ENCODE results near the gene MLEC. TPM values are rescaled to one million over a fixed set of nuclear protein-coding genes. Genes with fewer than 3 reads are reported as not detected.
A peak's percentile ranks its signal among the peaks of the same experiment; 100 is the strongest.

The MLEC gene
- total RNA-seq, 2 experiments from 2014 or later = 69.7 to 101 TPM

DNA sequence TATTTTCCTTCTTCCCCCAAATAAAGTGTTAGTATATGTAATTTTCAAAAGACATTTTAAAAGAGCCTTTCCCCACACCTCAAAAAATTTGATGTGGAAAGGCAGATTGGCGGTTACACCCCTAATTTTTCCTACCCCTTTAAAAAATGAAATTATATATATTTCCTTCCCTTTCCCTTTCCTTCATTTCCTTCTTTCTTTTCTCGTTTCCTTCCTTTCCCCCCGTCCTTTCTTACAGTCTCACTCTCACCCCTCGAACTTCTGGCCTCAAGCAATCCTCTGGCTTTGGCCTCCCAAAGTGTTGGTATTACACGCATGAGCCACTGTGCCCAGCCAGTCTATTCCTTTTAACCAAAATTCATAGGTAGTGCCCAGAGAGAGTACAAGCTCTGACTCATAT, 19.1 kb downstream of the MLEC start:
- no peak overlapping the region for H3K4me2 ChIP-seq (ENCODE audit: low read length)
- no peak overlapping the region for H3K27ac ChIP-seq (ENCODE audit: low read depth, low read length, poor library complexity, severe bottlenecking)
- no peaks in the 10 kb centered on the region for H4K20me1 ChIP-seq (ENCODE audit: insufficient read depth, low read length)
- H3K4me3 ChIP-seq (ENCODE audit: low read depth, low read length, poor library complexity, severe bottlenecking) = no peak overlapping the region
- no TSS peak for BruUV-seq (replicated peaks)
- H2AFZ ChIP-seq (ENCODE audit: low read length) = no peak overlapping the region
- H3K79me2 ChIP-seq (ENCODE audit: insufficient read depth, low read depth, low read length) = no peaks in the 10 kb centered on the region; the same call in 1 of the 2 replicates
- TF ChIP-seq, protein P1, sequence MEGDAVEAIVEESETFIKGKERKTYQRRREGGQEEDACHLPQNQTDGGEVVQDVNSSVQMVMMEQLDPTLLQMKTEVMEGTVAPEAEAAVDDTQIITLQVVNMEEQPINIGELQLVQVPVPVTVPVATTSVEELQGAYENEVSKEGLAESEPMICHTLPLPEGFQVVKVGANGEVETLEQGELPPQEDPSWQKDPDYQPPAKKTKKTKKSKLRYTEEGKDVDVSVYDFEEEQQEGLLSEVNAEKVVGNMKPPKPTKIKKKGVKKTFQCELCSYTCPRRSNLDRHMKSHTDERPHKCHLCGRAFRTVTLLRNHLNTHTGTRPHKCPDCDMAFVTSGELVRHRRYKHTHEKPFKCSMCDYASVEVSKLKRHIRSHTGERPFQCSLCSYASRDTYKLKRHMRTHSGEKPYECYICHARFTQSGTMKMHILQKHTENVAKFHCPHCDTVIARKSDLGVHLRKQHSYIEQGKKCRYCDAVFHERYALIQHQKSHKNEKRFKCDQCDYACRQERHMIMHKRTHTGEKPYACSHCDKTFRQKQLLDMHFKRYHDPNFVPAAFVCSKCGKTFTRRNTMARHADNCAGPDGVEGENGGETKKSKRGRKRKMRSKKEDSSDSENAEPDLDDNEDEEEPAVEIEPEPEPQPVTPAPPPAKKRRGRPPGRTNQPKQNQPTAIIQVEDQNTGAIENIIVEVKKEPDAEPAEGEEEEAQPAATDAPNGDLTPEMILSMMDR (conservative IDR thresholded peaks at IDR 0.05; ENCODE audit: low read length) = no peak
- no peak for TF ChIP-seq EZH2phosphoT487 (IDR thresholded peaks at IDR 0.05; ENCODE audit: borderline replicate concordance, low read depth, low read length)
- DNase-seq (ENCODE audit: low spot score) = no peak
- no peaks in the 10 kb centered on the region for H3K9me2 ChIP-seq (ENCODE audit: insufficient read depth, low read length)
- ChIA-PET POLR2A (interaction anchor here (0.6 kb wide), 1 partner anchor 17 kb away, joined by 4 read pairs; no protein-coding TSS in a partner anchor), CTCF (ENCODE audit: unreplicated experiment) (no interaction called here)
- intact Hi-C loops (cut with micrococcal nuclease; ENCODE audit: unreplicated experiment) = no loop called here
- peaks cover 7% of the 10 kb centered on the region for H3K4me1 ChIP-seq (ENCODE audit: insufficient read depth, low read length, poor library complexity, severe bottlenecking)
- H3K36me3 ChIP-seq (ENCODE audit: insufficient read depth, low read length) = peaks cover 35% of the 10 kb centered on the region
- no peaks in the 10 kb centered on the region for H3K9me3 ChIP-seq (ENCODE audit: low read length)

DNA sequence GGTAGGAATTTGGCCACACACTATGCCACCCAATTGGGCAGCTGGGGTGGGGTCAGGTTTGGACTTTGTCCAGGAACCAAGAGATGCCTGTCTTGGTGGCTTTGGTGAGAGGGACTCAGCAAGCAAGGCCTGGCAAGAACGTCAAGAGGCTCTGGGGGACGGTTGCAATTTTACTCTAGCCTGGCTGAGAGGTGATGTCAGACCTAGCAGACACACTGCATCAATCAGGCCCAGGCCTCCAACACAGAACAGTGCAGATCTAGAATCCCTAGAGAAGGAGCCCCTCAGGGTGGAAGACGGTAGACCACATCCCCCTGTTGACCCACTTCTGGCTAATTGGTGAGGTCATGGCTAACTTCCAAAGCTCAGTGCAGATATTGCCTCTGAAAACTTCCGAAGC, 21.7 kb downstream of the MLEC start:
- Histone ChIP-seq H4K20me1 (ENCODE audit: insufficient read depth, low read length) (no peaks in the 10 kb centered on the region), H2AFZ (ENCODE audit: low read length) (no peak overlapping the region), H3K4me1 (ENCODE audit: insufficient read depth, low read length, poor library complexity, severe bottlenecking) (peaks cover 31% of the 10 kb centered on the region), H3K79me2 (ENCODE audit: insufficient read depth, low read depth, low read length) (no peaks in the 10 kb centered on the region; the same call in 1 of the 2 replicates), H3K9me2 (ENCODE audit: insufficient read depth, low read length) (no peaks in the 10 kb centered on the region), H3K36me3 (ENCODE audit: insufficient read depth, low read length) (peaks cover 14% of the 10 kb centered on the region), H3K4me3 (ENCODE audit: low read depth, low read length, poor library complexity, severe bottlenecking) (no peak overlapping the region), H3K4me2 (ENCODE audit: low read length) (no peak overlapping the region), H3K9me3 (ENCODE audit: low read length) (no peaks in the 10 kb centered on the region), H3K27ac (ENCODE audit: low read depth, low read length, poor library complexity, severe bottlenecking) (no peak overlapping the region)
- TF ChIP-seq, protein P1 (conservative IDR thresholded peaks at IDR 0.05; ENCODE audit: low read length) = no peak
- BruUV-seq (replicated peaks) = no TSS peak
- no peak for DNase-seq (ENCODE audit: low spot score)
- POLR2A ChIA-PET = interaction anchor here (1.0 kb wide), 1 partner anchor 10 kb away, joined by 4 read pairs; no protein-coding TSS in a partner anchor
- intact Hi-C loops (cut with micrococcal nuclease; ENCODE audit: unreplicated experiment) = no loop called here
- CTCF ChIA-PET (ENCODE audit: unreplicated experiment) = interaction anchor here (1.7 kb wide), 1 partner anchor 60 kb away, joined by 8 read pairs; no protein-coding TSS in a partner anchor

- Histone ChIP-seq H3K9me3 (ENCODE audit: low read length) (no peaks in the 10 kb centered on the region), H4K20me1 (ENCODE audit: insufficient read depth, low read length) (no peaks in the 10 kb centered on the region), H3K4me3 (ENCODE audit: low read depth, low read length, poor library complexity, severe bottlenecking) (peak within 1 kb of the TSS; percentile 98), H2AFZ (ENCODE audit: low read length) (peak within 1 kb of the TSS; percentile 80; the same call in 1 of the 2 replicates), H3K27ac (ENCODE audit: low read depth, low read length, poor library complexity, severe bottlenecking) (peak within 1 kb of the TSS; percentile 46), H3K9me2 (ENCODE audit: insufficient read depth, low read length) (no peaks in the 10 kb centered on the region), H3K4me1 (ENCODE audit: insufficient read depth, low read length, poor library complexity, severe bottlenecking) (peaks cover 37% of the 10 kb centered on the region), H3K4me2 (ENCODE audit: low read length) (peak within 1 kb of the TSS; percentile 84), H3K79me2 (ENCODE audit: insufficient read depth, low read depth, low read length) (no peaks in the 10 kb centered on the region; the same call in 1 of the 2 replicates), H3K36me3 (ENCODE audit: insufficient read depth, low read length) (peaks cover 21% of the 10 kb centered on the region)
- TF ChIP-seq EZH2phosphoT487 (IDR thresholded peaks at IDR 0.05; ENCODE audit: borderline replicate concordance, low read depth, low read length) = no peak
- TF ChIP-seq, protein P1 (conservative IDR thresholded peaks at IDR 0.05; ENCODE audit: low read length) = no peak
- BruUV-seq (replicated peaks) = no TSS peak
- ChIA-PET CTCF (ENCODE audit: unreplicated experiment) (interaction anchor here (1.7 kb wide), 1 partner anchor 61 kb away, joined by 8 read pairs; no protein-coding TSS in a partner anchor), POLR2A (interaction anchor here (0.6 to 2.0 kb wide), 5 partner anchors 12 to 141 kb away, joined by 3 to 6 read pairs (median 3); no protein-coding TSS in a partner anchor)
- peak; percentile 72 for DNase-seq (ENCODE audit: low spot score)
- intact Hi-C loops (cut with micrococcal nuclease; ENCODE audit: unreplicated experiment) = loop anchor here (2.0 to 5.0 kb wide), 2 partner anchors 23 to 83 kb away; partner anchors contain the start of gene MLEC
Observed at GRCh38 chr12:120710031-120710804, 23.3 kb downstream of the MLEC start, which contains the start of gene UNC119B. Gene UNC119B (plus strand): TSS chr12:120710458. CDS start chr12:120710475, 17 bp downstream.
